Thymus (tissue), 11 donors: Measurements from ENCODE around the gene SIPA1L3. TPM values are rescaled to one million over a fixed set of nuclear protein-coding genes. Genes with fewer than 3 reads are reported as not detected.

Experiments used
- DNase-seq, 9 donors: peaks; one replicate each; pipeline ENCODE4 v3.0.0-alpha.2; 2013; ENCODE audit warnings: low spot score in 9 of 9, low read depth in 6 of 9, missing footprints in 1 of 9
- H3K27ac ChIP-seq, 2 donors: one replicate each; pipeline ENCODE4 v1.5.1; 2013; ENCODE audit warnings: control low read depth in 1 of 2, low read depth in 1 of 2, low read length in 1 of 2, mild to moderate bottlenecking in 1 of 2, moderate library complexity in 1 of 2
- H3K27me3 ChIP-seq, 2 donors: one replicate each; pipeline ENCODE4 v1.5.1; 2013; ENCODE audit warnings: low read length in 1 of 2; ENCODE audit not compliant: control insufficient read depth in 2 of 2, insufficient read depth in 1 of 2
- H3K36me3 ChIP-seq, 2 donors: one replicate each; pipeline ENCODE4 v1.5.1; 2013; ENCODE audit warnings: low read length in 1 of 2, mild to moderate bottlenecking in 1 of 2, moderate library complexity in 1 of 2; ENCODE audit not compliant: control insufficient read depth in 2 of 2, insufficient read depth in 2 of 2
- H3K4me1 ChIP-seq, 2 donors: one replicate each; pipeline ENCODE4 v1.5.1; 2013; ENCODE audit warnings: low read length in 2 of 2; ENCODE audit not compliant: control insufficient read depth in 2 of 2, insufficient read depth in 2 of 2
- H3K4me3 ChIP-seq, 2 donors: one replicate each; pipeline ENCODE4 v1.5.1; 2013; ENCODE audit warnings: low read length in 2 of 2, control low read depth in 1 of 2, mild to moderate bottlenecking in 1 of 2
- H3K9me3 ChIP-seq, 2 donors: one replicate each; pipeline ENCODE4 v1.5.1; 2013; ENCODE audit warnings: low read length in 1 of 2, mild to moderate bottlenecking in 1 of 2; ENCODE audit not compliant: control insufficient read depth in 2 of 2, insufficient read depth in 1 of 2
- WGBS: extraction: QIAGEN DNeasy Blood & Tissue Kit; methylation state at CpG from one replicate; pipeline ENCODE4 v1.1.7; 2013; 5-methylcytosine and 5-hydroxymethylcytosine counted together
- polyA plus RNA-seq: library from polyadenylated mRNA; stranded (reverse); fragments of 200-250 nt; gene quantifications from one replicate; pipeline ENCODE4 v1.2.3, GENCODE V29; 2013
- total RNA-seq: library from RNA; stranded (reverse); fragments of 120-200 nt; gene quantifications from one replicate; pipeline ENCODE4 v1.2.4, GENCODE V29; 2013
- donor health status: healthy.

The SIPA1L3 gene
- total and polyA plus RNA-seq, 2 donors, result 5.0 to 6.0 TPM

DNA sequence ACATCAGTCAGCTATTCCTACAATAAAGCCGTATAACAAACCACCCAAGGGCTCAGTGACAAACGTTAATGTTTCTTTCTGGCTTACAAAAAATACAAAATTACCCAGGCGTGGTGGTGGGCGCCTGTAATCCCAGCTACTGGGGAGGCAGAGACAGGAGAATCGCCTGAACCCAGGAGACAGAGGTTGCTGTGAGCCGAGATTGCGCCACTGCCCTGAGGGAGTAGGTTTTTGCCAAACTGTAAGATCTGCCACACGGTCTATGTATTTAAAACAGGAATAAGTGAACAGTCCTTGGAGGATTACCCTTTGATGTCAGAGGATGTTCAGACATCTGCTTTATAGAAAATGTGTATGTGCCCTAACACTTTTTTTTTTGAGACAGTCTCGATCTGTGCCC, 211.2 kb downstream of the SIPA1L3 start:
- no peak overlapping the region for H3K27ac ChIP-seq
- no peak overlapping the region for H3K4me3 ChIP-seq
- H3K36me3 ChIP-seq, result peaks cover 13 to 19% of the 10 kb centered on the region in 2 donors
- H3K4me1 ChIP-seq, result peaks cover 0 to 9% of the 10 kb centered on the region in 2 donors
- DNase-seq, result no peak
- 87% methylated on average over 9 of the region's 9 CpGs for WGBS
- H3K9me3 ChIP-seq, result no peaks in the 10 kb centered on the region
- H3K27me3 ChIP-seq, result no peaks in the 10 kb centered on the region

GRCh38 chr19:38120471-38121025, 213.5 kb downstream of the SIPA1L3 start:
- H3K36me3 ChIP-seq, result peaks cover 13 to 17% of the 10 kb centered on the region in 2 donors
- H3K27ac ChIP-seq, result no peak overlapping the region
- H3K4me3 ChIP-seq, result no peak overlapping the region
- H3K9me3 ChIP-seq, result no peaks in the 10 kb centered on the region
- no peak for DNase-seq
- no peaks in the 10 kb centered on the region for H3K4me1 ChIP-seq
- WGBS, result 96% methylated on average over 4 of the region's 4 CpGs
- H3K27me3 ChIP-seq, result no peaks in the 10 kb centered on the region

- no peak overlapping the region for H3K4me3 ChIP-seq
- H3K9me3 ChIP-seq, result no peaks in the 10 kb centered on the region
- H3K4me1 ChIP-seq, result no peaks in the 10 kb centered on the region
- no peaks in the 10 kb centered on the region for H3K27me3 ChIP-seq
- no peak overlapping the region for H3K27ac ChIP-seq
- peaks cover 13 to 17% of the 10 kb centered on the region in 2 donors for H3K36me3 ChIP-seq
- no peak for DNase-seq
- WGBS, result 98% methylated on average over 24 of the region's 24 CpGs
These were observed 215.5 kb downstream of the SIPA1L3 start for GRCh38 chr19:38122402-38123093.

GRCh38 chr19:38125238-38125637, 218.2 kb downstream of the SIPA1L3 start:
- WGBS, result 98% methylated on average over 9 of the region's 9 CpGs
- H3K4me1 ChIP-seq, result no peaks in the 10 kb centered on the region
- DNase-seq, result no peak
- H3K27me3 ChIP-seq, result no peaks in the 10 kb centered on the region
- H3K4me3 ChIP-seq, result no peak overlapping the region
- no peaks in the 10 kb centered on the region for H3K9me3 ChIP-seq
- peaks cover 6 to 8% of the 10 kb centered on the region in 2 donors for H3K36me3 ChIP-seq
- no peak overlapping the region for H3K27ac ChIP-seq

- no peaks in the 10 kb centered on the region for H3K4me1 ChIP-seq
- WGBS, result 98% methylated on average over 25 of the region's 25 CpGs
- H3K36me3 ChIP-seq, result peaks cover 0 to 7% of the 10 kb centered on the region in 2 donors
- no peak for DNase-seq
- no peak overlapping the region for H3K4me3 ChIP-seq
- no peaks in the 10 kb centered on the region for H3K9me3 ChIP-seq
- H3K27me3 ChIP-seq, result no peaks in the 10 kb centered on the region
- H3K27ac ChIP-seq, result no peak overlapping the region
These were observed 223.4 kb downstream of the SIPA1L3 start for GRCh38 chr19:38130399-38130798.

GRCh38 chr19:38132781-38133180, 225.8 kb downstream of the SIPA1L3 start:
- DNase-seq, result no peak
- WGBS, result 97% methylated on average over 6 of the region's 6 CpGs
- Histone ChIP-seq H3K9me3 (no peaks in the 10 kb centered on the region), H3K27me3 (no peaks in the 10 kb centered on the region), H3K27ac (no peak overlapping the region), H3K4me3 (no peak overlapping the region), H3K4me1 (no peaks in the 10 kb centered on the region), H3K36me3 (peaks cover 0 to 7% of the 10 kb centered on the region in 2 donors)

DNA sequence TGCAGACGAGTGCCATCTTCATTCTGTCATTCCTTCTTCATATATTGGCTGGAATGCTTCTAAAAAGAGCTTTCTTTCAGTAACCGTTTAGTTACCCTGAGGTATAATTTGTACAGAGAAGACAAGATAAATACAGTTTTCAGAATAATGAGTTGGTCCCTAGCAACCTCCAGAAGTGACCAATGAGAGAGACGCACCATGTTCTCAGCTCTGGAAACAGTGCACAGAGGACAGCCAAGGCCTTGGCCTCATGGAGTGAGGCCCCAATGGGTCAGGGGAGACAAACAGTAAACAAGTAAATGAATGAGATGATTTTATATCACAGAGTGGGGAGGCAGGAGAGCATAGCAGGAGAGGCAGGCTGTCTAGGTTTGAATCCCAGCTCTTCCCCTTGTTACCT, 226.3 kb downstream of the SIPA1L3 start:
- no peaks in the 10 kb centered on the region for H3K27me3 ChIP-seq
- WGBS, result 96% methylated on average over 3 of the region's 3 CpGs
- H3K9me3 ChIP-seq, result no peaks in the 10 kb centered on the region
- DNase-seq, result no peak
- no peak overlapping the region for H3K4me3 ChIP-seq
- H3K36me3 ChIP-seq, result peaks cover 0 to 7% of the 10 kb centered on the region in 2 donors
- no peak overlapping the region for H3K27ac ChIP-seq
- H3K4me1 ChIP-seq, result no peaks in the 10 kb centered on the region

GRCh38 chr19:38134540-38135149, 227.6 kb downstream of the SIPA1L3 start:
- 86% methylated on average over 14 of the region's 14 CpGs for WGBS
- Histone ChIP-seq H3K27ac (no peak overlapping the region), H3K4me1 (no peaks in the 10 kb centered on the region), H3K36me3 (peaks cover 0 to 7% of the 10 kb centered on the region in 2 donors), H3K27me3 (no peaks in the 10 kb centered on the region), H3K9me3 (no peaks in the 10 kb centered on the region), H3K4me3 (no peak overlapping the region)
- DNase-seq, result peak in 4 of 9 donors; percentile 11 to 35 (median 21)
